HepG2 (cell line): ENCODE data around the gene PRH2. TPM values are rescaled to one million over a fixed set of nuclear protein-coding genes. Genes with fewer than 3 reads are reported as not detected.

Experiments used
- AHR ChIP-seq: IDR thresholded peaks from 2 replicates; pipeline ENCODE4 v1.6.1; 2018; ENCODE audit warnings: missing genetic modification reagents, missing compliant biosample characterization
- ARNT ChIP-seq: fragments of 450-650 bp; IDR thresholded peaks from 2 replicates; pipeline ENCODE4 v1.6.1; 2017
- ASH2L ChIP-seq: fragments of 300-600, 200-600 bp; sonication (generic); IDR thresholded peaks from 2 replicates; pipeline ENCODE4 v1.7.0; 2017; ENCODE audit warnings: low read depth, mild to moderate bottlenecking, moderate library complexity, mixed read lengths, low read length; ENCODE audit not compliant: insufficient read length
- BCL6 ChIP-seq: IDR thresholded peaks from 2 replicates; pipeline ENCODE4 v1.6.1; 2016; ENCODE audit warnings: missing genetic modification reagents, missing compliant biosample characterization
- HNF4A ChIP-seq: sonication (generic); formaldehyde crosslinking; IDR thresholded peaks from 2 replicates; pipeline ENCODE4 v1.4.0; 2020; ENCODE audit warnings: missing genetic modification reagents
- LCORL ChIP-seq, 2 experiments: fragments of 450-650 bp in 1 of 2; sonication (generic) in 1 of 2; formaldehyde crosslinking in 1 of 2; IDR thresholded peaks; 2 replicates each; pipeline versions ENCODE4 v1.5.0 to v1.6.1; 2017 to 2020; ENCODE audit warnings: antibody characterized with exemption in 1 of 2, missing genetic modification reagents in 1 of 2
- MAF1 ChIP-seq: sonication (generic); formaldehyde crosslinking; IDR thresholded peaks from 2 replicates; pipeline ENCODE4 v1.5.0; 2020; ENCODE audit warnings: missing genetic modification reagents, borderline replicate concordance
- MED1 ChIP-seq: sonication (generic); formaldehyde crosslinking; IDR thresholded peaks from 2 replicates; pipeline ENCODE4 v1.4.0; 2020; ENCODE audit warnings: missing genetic modification reagents
- PRMT3 ChIP-seq: sonication (generic); formaldehyde crosslinking; IDR thresholded peaks from 2 replicates; pipeline ENCODE4 v1.8.1; 2022; ENCODE audit warnings: low read depth, mild to moderate bottlenecking, moderate library complexity, missing genetic modification reagents, borderline replicate concordance
- SETDB1 ChIP-seq: sonication (generic); formaldehyde crosslinking; IDR thresholded peaks from 2 replicates; pipeline ENCODE4 v1.5.1; 2020; ENCODE audit warnings: missing genetic modification reagents, mild to moderate bottlenecking, borderline replicate concordance
- SOX6 ChIP-seq, 2 experiments: fragments of 450-650 bp in 1 of 2; sonication (generic) in 1 of 2; formaldehyde crosslinking in 1 of 2; IDR thresholded peaks; 2 replicates each; pipeline versions ENCODE4 v1.4.0 to v1.6.1; 2017 to 2020; ENCODE audit warnings: antibody characterized with exemption in 1 of 2, mild to moderate bottlenecking in 1 of 2, missing genetic modification reagents in 1 of 2
- ZFP36L1 ChIP-seq: sonication (generic); formaldehyde crosslinking; IDR thresholded peaks from 2 replicates; pipeline ENCODE4 v1.8.0; 2022; ENCODE audit warnings: mild to moderate bottlenecking, missing genetic modification reagents, moderate library complexity
- ZNF251 ChIP-seq: sonication (generic); formaldehyde crosslinking; IDR thresholded peaks from 2 replicates; pipeline ENCODE4 v1.9.0; 2021; ENCODE audit warnings: mild to moderate bottlenecking, missing genetic modification reagents
- ZNF274 ChIP-seq: sonication (generic); formaldehyde crosslinking; IDR thresholded peaks from 2 replicates; pipeline ENCODE4 v1.5.1; 2020; ENCODE audit warnings: mild to moderate bottlenecking, missing genetic modification reagents
- ZNF329 ChIP-seq: sonication (generic); formaldehyde crosslinking; IDR thresholded peaks from 2 replicates; pipeline ENCODE4 v1.9.0; 2021; ENCODE audit warnings: low read depth, mild to moderate bottlenecking, missing genetic modification reagents
- ZNF367 ChIP-seq: sonication (generic); formaldehyde crosslinking; IDR thresholded peaks from 2 replicates; pipeline ENCODE4 v1.4.0; 2020; ENCODE audit warnings: missing genetic modification reagents, borderline replicate concordance
- ZNF550 ChIP-seq: sonication (generic); formaldehyde crosslinking; IDR thresholded peaks from 2 replicates; pipeline ENCODE4 v1.4.0; 2020; ENCODE audit warnings: mild to moderate bottlenecking, missing genetic modification reagents, borderline replicate concordance
- ZSCAN29 ChIP-seq: sonication (generic); formaldehyde crosslinking; conservative IDR thresholded peaks from 2 replicates; pipeline ENCODE4 v1.4.0; 2020; ENCODE audit warnings: mild to moderate bottlenecking, missing genetic modification reagents
- ZSCAN30 ChIP-seq: sonication (generic); formaldehyde crosslinking; IDR thresholded peaks from 2 replicates; pipeline ENCODE4 v1.5.0; 2020; ENCODE audit warnings: mild to moderate bottlenecking, missing genetic modification reagents
- polyA plus RNA-seq, 8 experiments: library from polyadenylated mRNA; depleted of rRNA in 3 of 8; stranded (reverse) in 7 of 8; unstranded in 1 of 8; fragments of >200 nt; fragmentation: Illumina TruSeq in 4 of 8; extraction: Trizol in 4 of 8; gene quantifications; 2 replicates each; pipeline versions ENCODE4 v1.2.1 to v1.2.3, GENCODE V29; 2011 to 2016; ENCODE audit warnings: low read depth in 4 of 8, missing spikeins in 1 of 8, mixed read lengths in 1 of 8; ENCODE audit not compliant: insufficient read depth in 1 of 8
- total RNA-seq, 5 experiments: library from RNA; depleted of rRNA; stranded (reverse); fragments of >200 nt; fragmentation: Illumina TruSeq; extraction: Trizol; gene quantifications; 2 replicates each; pipeline ENCODE4 v1.2.3, GENCODE V29; 2016; ENCODE audit warnings: low read depth in 1 of 5
- TF ChIP-seq, protein P1 (sequence below): sonication (generic); formaldehyde crosslinking; IDR thresholded peaks from 2 replicates; pipeline ENCODE4 v1.8.0; 2022; ENCODE audit warnings: missing genetic modification reagents, mild to moderate bottlenecking, borderline replicate concordance
- TF ChIP-seq, protein P2 (sequence below): IDR thresholded peaks from 2 replicates; pipeline ENCODE4 v1.6.1; 2016; ENCODE audit warnings: low read depth
- TF ChIP-seq, protein P3 (sequence below): sonication (generic); formaldehyde crosslinking; IDR thresholded peaks from 2 replicates; pipeline ENCODE4 v1.5.1; 2020; ENCODE audit warnings: mild to moderate bottlenecking, missing genetic modification reagents, borderline replicate concordance

PRH2 gene
- total and polyA plus RNA-seq, 2 of the 13 experiments (the other 11 are each of a cell fraction or from before 2014, with no cell fraction given): 0.24 to 0.48 TPM

DNA sequence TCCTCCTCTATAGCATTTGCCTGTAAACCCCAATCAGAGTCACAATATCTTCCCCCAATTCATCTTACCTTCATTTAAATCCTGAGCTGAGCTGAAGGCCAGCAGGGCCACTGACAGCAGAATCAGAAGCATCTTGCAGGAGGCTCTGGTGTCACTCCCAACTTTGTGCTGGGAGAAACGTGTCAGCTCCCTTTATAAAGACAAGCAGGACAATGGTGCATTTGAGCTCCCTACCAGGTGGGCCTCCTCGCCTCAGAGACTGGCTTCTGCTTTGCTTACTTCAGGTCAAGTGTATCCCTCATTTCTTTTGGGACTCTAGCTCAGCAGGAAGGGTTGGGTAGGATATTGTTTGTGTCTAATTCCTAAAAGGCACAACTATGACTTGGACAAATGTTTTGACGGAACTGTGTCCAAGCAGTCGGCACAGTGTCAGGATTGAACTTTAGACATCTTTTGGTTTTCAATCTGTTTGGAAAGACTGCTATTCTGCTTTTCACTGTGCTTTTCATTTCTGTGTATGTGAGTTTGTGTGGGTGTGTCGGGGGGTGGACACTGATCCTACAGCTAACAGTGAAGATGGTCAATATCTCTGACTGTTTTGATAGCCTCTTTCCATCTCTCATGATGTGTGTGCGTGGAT lies 44.8 kb upstream of the PRH2 start, which contains the start of gene PRH1 (continued):
- TF ChIP-seq AHR: no peak
- no peak for TF ChIP-seq ZFP36L1 (CRISPR knock-in tag)
- TF ChIP-seq ZNF329 (CRISPR knock-in tag): no peak
- TF ChIP-seq MED1: peak; percentile 28; the same call in 1 of the 2 replicates
- no peak for TF ChIP-seq ZNF274
- no peak for TF ChIP-seq ARNT
- TF ChIP-seq MAF1 (CRISPR knock-in tag): no peak
- TF ChIP-seq ZNF367 (CRISPR knock-in tag): no peak
- no peak for TF ChIP-seq ZNF550
- TF ChIP-seq ZSCAN29 (CRISPR knock-in tag): no peak
- TF ChIP-seq, protein P1, sequence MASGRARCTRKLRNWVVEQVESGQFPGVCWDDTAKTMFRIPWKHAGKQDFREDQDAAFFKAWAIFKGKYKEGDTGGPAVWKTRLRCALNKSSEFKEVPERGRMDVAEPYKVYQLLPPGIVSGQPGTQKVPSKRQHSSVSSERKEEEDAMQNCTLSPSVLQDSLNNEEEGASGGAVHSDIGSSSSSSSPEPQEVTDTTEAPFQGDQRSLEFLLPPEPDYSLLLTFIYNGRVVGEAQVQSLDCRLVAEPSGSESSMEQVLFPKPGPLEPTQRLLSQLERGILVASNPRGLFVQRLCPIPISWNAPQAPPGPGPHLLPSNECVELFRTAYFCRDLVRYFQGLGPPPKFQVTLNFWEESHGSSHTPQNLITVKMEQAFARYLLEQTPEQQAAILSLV (CRISPR knock-in tag): no peak
- TF ChIP-seq, protein P2, sequence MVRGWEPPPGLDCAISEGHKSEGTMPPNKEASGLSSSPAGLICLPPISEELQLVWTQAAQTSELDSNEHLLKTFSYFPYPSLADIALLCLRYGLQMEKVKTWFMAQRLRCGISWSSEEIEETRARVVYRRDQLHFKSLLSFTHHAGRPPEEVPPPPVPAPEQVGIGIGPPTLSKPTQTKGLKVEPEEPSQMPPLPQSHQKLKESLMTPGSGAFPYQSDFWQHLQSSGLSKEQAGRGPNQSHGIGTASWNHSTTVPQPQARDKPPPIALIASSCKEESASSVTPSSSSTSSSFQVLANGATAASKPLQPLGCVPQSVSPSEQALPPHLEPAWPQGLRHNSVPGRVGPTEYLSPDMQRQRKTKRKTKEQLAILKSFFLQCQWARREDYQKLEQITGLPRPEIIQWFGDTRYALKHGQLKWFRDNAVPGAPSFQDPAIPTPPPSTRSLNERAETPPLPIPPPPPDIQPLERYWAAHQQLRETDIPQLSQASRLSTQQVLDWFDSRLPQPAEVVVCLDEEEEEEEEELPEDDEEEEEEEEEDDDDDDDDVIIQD (CRISPR knock-in tag): peak; percentile 55; the same call in 1 of the 2 replicates
- no peak for TF ChIP-seq SOX6 (IDR thresholded peaks at IDR 0.05)
- no peak for TF ChIP-seq SOX6 (CRISPR knock-in tag; IDR thresholded peaks at IDR 0.05)
- TF ChIP-seq ASH2L: peak; percentile 27
- TF ChIP-seq SETDB1: peak; percentile 56; the same call in 1 of the 2 replicates
- no peak for TF ChIP-seq ZNF251
- TF ChIP-seq, protein P3, sequence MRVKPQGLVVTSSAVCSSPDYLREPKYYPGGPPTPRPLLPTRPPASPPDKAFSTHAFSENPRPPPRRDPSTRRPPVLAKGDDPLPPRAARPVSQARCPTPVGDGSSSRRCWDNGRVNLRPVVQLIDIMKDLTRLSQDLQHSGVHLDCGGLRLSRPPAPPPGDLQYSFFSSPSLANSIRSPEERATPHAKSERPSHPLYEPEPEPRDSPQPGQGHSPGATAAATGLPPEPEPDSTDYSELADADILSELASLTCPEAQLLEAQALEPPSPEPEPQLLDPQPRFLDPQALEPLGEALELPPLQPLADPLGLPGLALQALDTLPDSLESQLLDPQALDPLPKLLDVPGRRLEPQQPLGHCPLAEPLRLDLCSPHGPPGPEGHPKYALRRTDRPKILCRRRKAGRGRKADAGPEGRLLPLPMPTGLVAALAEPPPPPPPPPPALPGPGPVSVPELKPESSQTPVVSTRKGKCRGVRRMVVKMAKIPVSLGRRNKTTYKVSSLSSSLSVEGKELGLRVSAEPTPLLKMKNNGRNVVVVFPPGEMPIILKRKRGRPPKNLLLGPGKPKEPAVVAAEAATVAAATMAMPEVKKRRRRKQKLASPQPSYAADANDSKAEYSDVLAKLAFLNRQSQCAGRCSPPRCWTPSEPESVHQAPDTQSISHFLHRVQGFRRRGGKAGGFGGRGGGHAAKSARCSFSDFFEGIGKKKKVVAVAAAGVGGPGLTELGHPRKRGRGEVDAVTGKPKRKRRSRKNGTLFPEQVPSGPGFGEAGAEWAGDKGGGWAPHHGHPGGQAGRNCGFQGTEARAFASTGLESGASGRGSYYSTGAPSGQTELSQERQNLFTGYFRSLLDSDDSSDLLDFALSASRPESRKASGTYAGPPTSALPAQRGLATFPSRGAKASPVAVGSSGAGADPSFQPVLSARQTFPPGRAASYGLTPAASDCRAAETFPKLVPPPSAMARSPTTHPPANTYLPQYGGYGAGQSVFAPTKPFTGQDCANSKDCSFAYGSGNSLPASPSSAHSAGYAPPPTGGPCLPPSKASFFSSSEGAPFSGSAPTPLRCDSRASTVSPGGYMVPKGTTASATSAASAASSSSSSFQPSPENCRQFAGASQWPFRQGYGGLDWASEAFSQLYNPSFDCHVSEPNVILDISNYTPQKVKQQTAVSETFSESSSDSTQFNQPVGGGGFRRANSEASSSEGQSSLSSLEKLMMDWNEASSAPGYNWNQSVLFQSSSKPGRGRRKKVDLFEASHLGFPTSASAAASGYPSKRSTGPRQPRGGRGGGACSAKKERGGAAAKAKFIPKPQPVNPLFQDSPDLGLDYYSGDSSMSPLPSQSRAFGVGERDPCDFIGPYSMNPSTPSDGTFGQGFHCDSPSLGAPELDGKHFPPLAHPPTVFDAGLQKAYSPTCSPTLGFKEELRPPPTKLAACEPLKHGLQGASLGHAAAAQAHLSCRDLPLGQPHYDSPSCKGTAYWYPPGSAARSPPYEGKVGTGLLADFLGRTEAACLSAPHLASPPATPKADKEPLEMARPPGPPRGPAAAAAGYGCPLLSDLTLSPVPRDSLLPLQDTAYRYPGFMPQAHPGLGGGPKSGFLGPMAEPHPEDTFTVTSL (CRISPR knock-in tag): 0 out of 2 replicates have a peak, but pooled peaks have one; percentile 2
- peak; percentile 86 for TF ChIP-seq BCL6
- TF ChIP-seq HNF4A (CRISPR knock-in tag): peak; percentile 59; the same call in 1 of the 2 replicates
- no peak for TF ChIP-seq PRMT3 (CRISPR knock-in tag)
- no peak for TF ChIP-seq LCORL (IDR thresholded peaks at IDR 0.05)
- TF ChIP-seq LCORL (CRISPR knock-in tag; IDR thresholded peaks at IDR 0.05): peak; percentile 19; the same call in 1 of the 2 replicates
- TF ChIP-seq ZSCAN30 (CRISPR knock-in tag): no peak
